ENCODE data around the gene ZDHHC7. TPM values are rescaled to one million over a fixed set of nuclear protein-coding genes. Genes with fewer than 3 reads are reported as not detected.

Gene ZDHHC7
- total RNA-seq, 1 experiment from 2014 or later = 39.1 TPM

DNA sequence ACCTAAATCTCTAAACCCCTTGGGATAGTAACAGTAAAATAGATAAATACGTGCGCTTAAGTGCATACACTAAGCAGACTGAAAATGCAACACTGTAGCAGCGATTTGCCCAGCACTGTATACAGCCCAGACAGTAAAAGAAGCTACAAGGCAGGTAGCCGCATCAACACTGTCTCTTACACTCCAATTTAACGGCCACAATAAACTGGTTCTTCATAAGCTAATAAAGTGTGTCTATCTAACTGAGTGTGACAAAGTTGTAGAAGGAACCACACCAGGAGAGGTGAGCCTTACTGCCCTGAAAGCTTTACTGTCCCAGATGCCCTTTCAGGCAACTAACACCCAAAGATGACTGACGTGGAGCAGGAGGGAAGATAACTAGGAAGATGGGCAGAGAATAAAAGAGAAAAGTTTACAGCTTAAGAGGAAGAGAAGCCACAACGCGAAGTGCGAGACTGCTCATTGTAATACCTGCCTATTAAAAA is 847 bp downstream of the ZDHHC7 start:
- Histone ChIP-seq H3K79me1 (ENCODE audit: insufficient read depth, low read depth, low read length, poor library complexity, severe bottlenecking) (peaks cover 8% of the 10 kb centered on the region), H4K20me1 (ENCODE audit: control insufficient read depth, insufficient read depth, insufficient read length) (no peaks in the 10 kb centered on the region), H4K8ac (replicated peaks; ENCODE audit: insufficient read length, low read depth, low read length) (no peak overlapping the region), H3K9me3 (ENCODE audit: control insufficient read depth, low read depth, low read length) (no peaks in the 10 kb centered on the region), H3T11ph (ENCODE audit: low read length) (no peak overlapping the region), H3K14ac (ENCODE audit: insufficient read depth, low read length) (peak overlapping the region; percentile 24; the same call in 1 of the 2 replicates), H2BK120ac (ENCODE audit: low read depth, low read length, poor library complexity, severe bottlenecking) (no peak overlapping the region), H3K79me2 (ENCODE audit: insufficient read depth, low read length) (peaks cover 18% of the 10 kb centered on the region; the same call in 1 of the 2 replicates), H3K4ac (ENCODE audit: low read depth, low read length) (no peak overlapping the region), H2AK5ac (ENCODE audit: insufficient read length, low read length) (no peak overlapping the region), H3K27me3 (ENCODE audit: insufficient read depth, low read length) (no peaks in the 10 kb centered on the region), H2BK5ac (ENCODE audit: insufficient read length, low read length) (no peak overlapping the region), H3K23ac (ENCODE audit: insufficient read length, low read depth, low read length) (no peak overlapping the region), H2BK20ac (ENCODE audit: low read depth, low read length, poor library complexity, severe bottlenecking) (no peak overlapping the region), H3K4me1 (ENCODE audit: insufficient read depth, low read length) (peaks cover 3% of the 10 kb centered on the region; the same call in 1 of the 2 replicates), H2AFZ (ENCODE audit: low read length) (no peak overlapping the region), H3K18ac (ENCODE audit: insufficient read length, low read depth, low read length) (no peak overlapping the region), H3K4me2 (ENCODE audit: insufficient read depth, insufficient read length, low read length) (peak overlapping the region; percentile 97), H2BK15ac (ENCODE audit: low read depth, low read length) (no peak overlapping the region), H4K5ac (ENCODE audit: insufficient read length, low read depth, low read length) (no peak overlapping the region), H2BK12ac (ENCODE audit: insufficient read length, low read depth, low read length) (no peak overlapping the region), H4K91ac (ENCODE audit: insufficient read length, low read depth, low read length) (no peak overlapping the region), H3K56ac (ENCODE audit: insufficient read length, low read depth, low read length) (no peak overlapping the region), H3K9ac (ENCODE audit: extremely low read depth, insufficient read length, low read length) (peak overlapping the region; percentile 56), H3K27ac (ENCODE audit: insufficient read length, low read depth, low read length) (no peak overlapping the region), H3K23me2 (ENCODE audit: insufficient read length, low read depth, low read length, poor library complexity, severe bottlenecking) (peaks cover 7% of the 10 kb centered on the region)
- TF ChIP-seq, protein P1, sequence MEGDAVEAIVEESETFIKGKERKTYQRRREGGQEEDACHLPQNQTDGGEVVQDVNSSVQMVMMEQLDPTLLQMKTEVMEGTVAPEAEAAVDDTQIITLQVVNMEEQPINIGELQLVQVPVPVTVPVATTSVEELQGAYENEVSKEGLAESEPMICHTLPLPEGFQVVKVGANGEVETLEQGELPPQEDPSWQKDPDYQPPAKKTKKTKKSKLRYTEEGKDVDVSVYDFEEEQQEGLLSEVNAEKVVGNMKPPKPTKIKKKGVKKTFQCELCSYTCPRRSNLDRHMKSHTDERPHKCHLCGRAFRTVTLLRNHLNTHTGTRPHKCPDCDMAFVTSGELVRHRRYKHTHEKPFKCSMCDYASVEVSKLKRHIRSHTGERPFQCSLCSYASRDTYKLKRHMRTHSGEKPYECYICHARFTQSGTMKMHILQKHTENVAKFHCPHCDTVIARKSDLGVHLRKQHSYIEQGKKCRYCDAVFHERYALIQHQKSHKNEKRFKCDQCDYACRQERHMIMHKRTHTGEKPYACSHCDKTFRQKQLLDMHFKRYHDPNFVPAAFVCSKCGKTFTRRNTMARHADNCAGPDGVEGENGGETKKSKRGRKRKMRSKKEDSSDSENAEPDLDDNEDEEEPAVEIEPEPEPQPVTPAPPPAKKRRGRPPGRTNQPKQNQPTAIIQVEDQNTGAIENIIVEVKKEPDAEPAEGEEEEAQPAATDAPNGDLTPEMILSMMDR (conservative IDR thresholded peaks at IDR 0.05) = no peak
- no CpG with 5 or more reads among the region's 9 CpGs for WGBS (ENCODE audit: extremely low coverage, insufficient read length, low lambda C conversion rate)
- Mint-ChIP-seq H3K4me1 (peaks cover 10 to 14% of the 10 kb centered on the region in 2 experiments), H3K27me3 (ENCODE audit: low read depth) (no peaks in the 10 kb centered on the region; the same call in none of the 2 replicates), H3K27ac (peak overlapping the region; percentile 9 to 98 (median 96); a peak in 5 of 7 replicates), H3K9me3 (no peaks in the 10 kb centered on the region), H3K36me3 (ENCODE audit: insufficient read depth in 1 of 3, low read depth in 3 of 3) (peaks cover 0 to 2% (median 0%) of the 10 kb centered on the region in 3 experiments; a peak in 2 of 7 replicates), H3K4me3 (peak overlapping the region; percentile 98)
- no peak for DNase-seq

Data from H9 (cell line).